ENCODE measurements around the gene ME2.

DNA sequence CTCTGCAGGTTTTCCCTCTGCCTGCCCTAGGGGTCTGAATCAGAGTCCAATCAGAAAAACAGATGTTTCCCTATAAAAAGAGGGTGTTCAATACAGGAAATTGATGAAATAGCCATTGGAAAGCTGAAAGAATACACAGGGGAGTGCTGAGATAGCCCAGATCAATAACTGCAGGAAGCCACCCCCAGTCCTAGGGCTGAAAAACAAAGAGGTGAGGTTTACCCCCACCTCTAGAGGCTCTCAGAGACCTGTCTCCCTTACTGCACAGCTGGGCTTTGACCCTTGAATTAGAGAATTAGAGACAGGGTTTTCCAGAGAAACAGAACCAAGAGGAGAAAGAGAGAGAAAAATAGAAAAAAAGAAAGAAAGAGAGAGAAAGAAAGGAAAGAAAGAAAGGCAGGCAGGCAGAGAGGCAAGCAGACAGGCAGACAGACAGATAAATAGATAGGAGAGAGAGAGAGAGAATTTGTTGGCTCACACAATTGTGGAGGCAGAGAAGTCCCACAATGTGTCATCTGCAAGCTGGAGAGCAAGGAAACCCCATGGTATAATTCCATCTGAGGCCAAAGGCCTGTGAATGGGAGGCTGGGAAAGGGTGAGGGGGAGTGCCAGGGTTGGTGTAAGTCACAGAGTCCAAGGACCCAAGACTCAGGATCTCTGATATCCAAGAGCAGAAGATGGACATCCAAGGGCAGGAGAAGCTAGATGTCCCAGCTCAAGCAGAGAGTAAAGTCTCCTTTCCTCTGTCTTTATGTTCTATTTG is 18.9 kb upstream of the ME2 start:
- TF ChIP-seq POLR2A (IDR thresholded peaks at IDR 0.05; ENCODE audit: low read depth, low read length) (no peak), TAF1 (IDR thresholded peaks at IDR 0.05; ENCODE audit: low read depth, low read length) (no peak), POLR2AphosphoS5 (IDR thresholded peaks at IDR 0.05; ENCODE audit: low read depth, low read length) (no peak), SPI1 (IDR thresholded peaks at IDR 0.05; ENCODE audit: low read depth, low read length) (no peak)

Measured in GM12891 (cell line).